A549 (cell line): Measurements from ENCODE around the gene TAS2R8.

Experiments used
- BHLHE40 ChIP-seq: IDR thresholded peaks from 2 replicates; pipeline ENCODE4 v1.6.1; 2012; ENCODE audit warnings: low read depth, low read length, inconsistent platforms
- CHD2 ChIP-seq: fragments of 150-350 bp; IDR thresholded peaks from 2 replicates; pipeline ENCODE4 v1.6.1; 2014; ENCODE audit warnings: low read length; ENCODE audit not compliant: partially characterized antibody
- ELK1 ChIP-seq: fragments of 150-350 bp; IDR thresholded peaks from 2 replicates; pipeline ENCODE4 v1.6.1; 2014; ENCODE audit warnings: low read depth, mild to moderate bottlenecking, low read length
- EP300 ChIP-seq, 2 experiments: fragments of >200 bp; sonication (Bioruptor Twin); formaldehyde crosslinking; IDR thresholded peaks; 2 replicates in 1 of 2; 3 replicates in 1 of 2; pipeline ENCODE4 v1.6.1; 2016 to 2017
- ESRRA ChIP-seq: fragments of 150-350 bp; IDR thresholded peaks from 2 replicates; pipeline ENCODE4 v1.6.1; 2014; ENCODE audit warnings: mild to moderate bottlenecking, low read length, borderline replicate concordance
- HDAC2 ChIP-seq: fragments of 200-600 bp; sonication (generic); IDR thresholded peaks from 2 replicates; pipeline ENCODE4 v1.6.1; 2016
- MYC ChIP-seq: IDR thresholded peaks from 2 replicates; pipeline ENCODE4 v1.6.1; 2012; ENCODE audit warnings: mild to moderate bottlenecking, inconsistent platforms, low read length, improper control_type of control experiment, borderline replicate concordance
- POLR2AphosphoS2 ChIP-seq: conservative IDR thresholded peaks from 2 replicates; pipeline ENCODE4 v1.6.1; 2012; ENCODE audit warnings: low read length, improper control_type of control experiment, inconsistent platforms
- RFX5 ChIP-seq: fragments of 450-650 bp; IDR thresholded peaks from 2 replicates; pipeline ENCODE4 v1.7.1; 2014; ENCODE audit warnings: antibody characterized with exemption, mild to moderate bottlenecking, moderate library complexity
- SMC3 ChIP-seq: fragments of >200 bp; sonication (Bioruptor Twin); formaldehyde crosslinking; IDR thresholded peaks from 3 replicates; pipeline ENCODE4 v1.6.1; 2018; ENCODE audit warnings: inconsistent platforms
- ZFP36 ChIP-seq: fragments of 450-650 bp; IDR thresholded peaks from 2 replicates; pipeline ENCODE4 v1.6.1; 2014; ENCODE audit warnings: borderline replicate concordance; ENCODE audit not compliant: partially characterized antibody
- TF ChIP-seq, protein P1 (sequence below): IDR thresholded peaks from 2 replicates; pipeline ENCODE4 v1.6.1; 2012
- TF ChIP-seq, protein P2 (sequence below): fragments of >200 bp; sonication (Bioruptor Twin); formaldehyde crosslinking; IDR thresholded peaks from 3 replicates; pipeline ENCODE4 v1.5.1; 2016

DNA sequence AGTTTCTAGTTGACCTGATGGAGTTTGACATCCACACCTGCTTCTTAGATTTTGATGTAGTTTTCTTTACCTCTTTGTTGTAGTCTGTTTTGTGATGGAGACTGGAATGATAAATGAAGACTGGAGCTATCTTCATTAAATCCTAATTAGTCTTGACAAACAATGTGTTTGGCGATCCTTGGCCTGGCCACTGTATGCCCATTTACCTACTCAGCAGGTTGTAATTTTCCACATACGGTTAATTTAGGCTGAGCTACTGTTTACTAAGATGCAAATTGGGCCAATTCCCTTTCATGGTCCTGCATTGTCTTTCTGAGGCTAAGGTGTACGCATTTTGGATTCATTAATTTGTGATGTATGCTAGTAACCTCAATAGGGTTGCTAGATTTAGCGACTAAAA lies 4.5 kb downstream of the TAS2R8 start, which contains the start of gene TAS2R7:
- TF ChIP-seq MYC (no peak), ZFP36 (no peak), ELK1 (no peak), EP300 (IDR thresholded peaks at IDR 0.05) (no peak), ESRRA (no peak), CHD2 (no peak), RFX5 (no peak), BHLHE40 (no peak), POLR2AphosphoS2 (no peak), HDAC2 (no peak), SMC3 (no peak)
- TF ChIP-seq, protein P1, sequence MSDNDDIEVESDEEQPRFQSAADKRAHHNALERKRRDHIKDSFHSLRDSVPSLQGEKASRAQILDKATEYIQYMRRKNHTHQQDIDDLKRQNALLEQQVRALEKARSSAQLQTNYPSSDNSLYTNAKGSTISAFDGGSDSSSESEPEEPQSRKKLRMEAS = no peak
- TF ChIP-seq, protein P2, sequence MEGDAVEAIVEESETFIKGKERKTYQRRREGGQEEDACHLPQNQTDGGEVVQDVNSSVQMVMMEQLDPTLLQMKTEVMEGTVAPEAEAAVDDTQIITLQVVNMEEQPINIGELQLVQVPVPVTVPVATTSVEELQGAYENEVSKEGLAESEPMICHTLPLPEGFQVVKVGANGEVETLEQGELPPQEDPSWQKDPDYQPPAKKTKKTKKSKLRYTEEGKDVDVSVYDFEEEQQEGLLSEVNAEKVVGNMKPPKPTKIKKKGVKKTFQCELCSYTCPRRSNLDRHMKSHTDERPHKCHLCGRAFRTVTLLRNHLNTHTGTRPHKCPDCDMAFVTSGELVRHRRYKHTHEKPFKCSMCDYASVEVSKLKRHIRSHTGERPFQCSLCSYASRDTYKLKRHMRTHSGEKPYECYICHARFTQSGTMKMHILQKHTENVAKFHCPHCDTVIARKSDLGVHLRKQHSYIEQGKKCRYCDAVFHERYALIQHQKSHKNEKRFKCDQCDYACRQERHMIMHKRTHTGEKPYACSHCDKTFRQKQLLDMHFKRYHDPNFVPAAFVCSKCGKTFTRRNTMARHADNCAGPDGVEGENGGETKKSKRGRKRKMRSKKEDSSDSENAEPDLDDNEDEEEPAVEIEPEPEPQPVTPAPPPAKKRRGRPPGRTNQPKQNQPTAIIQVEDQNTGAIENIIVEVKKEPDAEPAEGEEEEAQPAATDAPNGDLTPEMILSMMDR = no peak
